Endodermal cell (in vitro differentiated cells): ENCODE results near the gene LRCH2. TPM values are rescaled to one million over a fixed set of nuclear protein-coding genes. Genes with fewer than 3 reads are reported as not detected.
A peak's percentile ranks its signal among the peaks of the same experiment; 100 is the strongest.

ENCODE experiments used
- DNase-seq: peaks from one replicate; pipeline ENCODE4 v3.0.0-alpha.2; 2017
- H3K27ac ChIP-seq: 2 replicates; pipeline ENCODE4 v1.5.1; 2013; ENCODE audit warnings: mild to moderate bottlenecking, low read depth, low read length, moderate library complexity
- H3K27me3 ChIP-seq: 2 replicates; pipeline ENCODE4 v1.6.1; 2013; ENCODE audit warnings: mild to moderate bottlenecking, low read length, moderate library complexity; ENCODE audit not compliant: insufficient read depth, control insufficient read depth, poor library complexity, severe bottlenecking
- H3K36me3 ChIP-seq: 2 replicates; pipeline ENCODE4 v1.7.0; 2013; ENCODE audit warnings: mild to moderate bottlenecking, low read length, moderate library complexity; ENCODE audit not compliant: control insufficient read depth, insufficient read depth
- H3K4me1 ChIP-seq: one replicate; pipeline ENCODE4 v1.7.0; 2013; ENCODE audit warnings: low read length; ENCODE audit not compliant: control insufficient read depth, insufficient read depth
- H3K4me3 ChIP-seq: 2 replicates; pipeline ENCODE4 v1.5.1; 2013; ENCODE audit warnings: mild to moderate bottlenecking, low read length, moderate library complexity
- H3K9ac ChIP-seq: 2 replicates; pipeline ENCODE4 v1.6.1; 2013; ENCODE audit warnings: mild to moderate bottlenecking, low read length, moderate library complexity; ENCODE audit not compliant: poor library complexity, severe bottlenecking; ENCODE audit errors: extremely low read depth
- H3K9me3 ChIP-seq: 2 replicates; pipeline ENCODE4 v1.6.1; 2013; ENCODE audit warnings: mild to moderate bottlenecking, low read length, moderate library complexity; ENCODE audit not compliant: control insufficient read depth
- H3K27ac Mint-ChIP-seq: 2 replicates; pipeline ENCODE4 v1.8.0; 2020; ENCODE audit warnings: mixed read lengths
- H3K27me3 Mint-ChIP-seq: 2 replicates; pipeline ENCODE4 v1.8.0; 2021; ENCODE audit warnings: mild to moderate bottlenecking, mixed read lengths; ENCODE audit not compliant: insufficient read depth
- H3K36me3 Mint-ChIP-seq: 2 replicates; pipeline ENCODE4 v1.8.0; 2020; ENCODE audit warnings: low read depth, mixed read lengths
- H3K4me1 Mint-ChIP-seq: 2 replicates; pipeline ENCODE4 v1.8.0; 2020; ENCODE audit warnings: mixed read lengths
- H3K4me3 Mint-ChIP-seq: 2 replicates; pipeline ENCODE4 v1.8.0; 2020; ENCODE audit warnings: mild to moderate bottlenecking, moderate library complexity, mixed read lengths
- H3K9me3 Mint-ChIP-seq: 2 replicates; pipeline ENCODE4 v1.8.0; 2020; ENCODE audit warnings: mild to moderate bottlenecking, mixed read lengths
- WGBS, 2 experiments: methylation state at CpG; one replicate each; pipeline versions ENCODE4 v1.1.5 to v1.1.7; 2013; ENCODE audit warnings: missing lambda C conversion rate in 2 of 2, mixed read lengths in 1 of 2; ENCODE audit not compliant: insufficient coverage in 1 of 2, insufficient read length in 1 of 2; 5-methylcytosine and 5-hydroxymethylcytosine counted together
- total RNA-seq, 2 donors: library from RNA; stranded (reverse); fragmentation: NEBNext Ultra II Directional in 1 of 2; extraction: Animal tissue kit (Norgen Biotek cat#: 25700) in 1 of 2; gene quantifications; 2 replicates in 1 of 2; 3 replicates in 1 of 2; pipeline ENCODE4 v1.2.1, GENCODE V29; 2021
- TF ChIP-seq, protein P1 (sequence below): fragments of 200-600 bp; sonication (generic); conservative IDR thresholded peaks from 2 replicates; pipeline ENCODE4 v1.5.0; 2021; ENCODE audit warnings: antibody characterized with exemption, mild to moderate bottlenecking

Gene LRCH2
- total RNA-seq, 2 donors from 2014 or later: 1.0 to 2.8 TPM

DNA sequence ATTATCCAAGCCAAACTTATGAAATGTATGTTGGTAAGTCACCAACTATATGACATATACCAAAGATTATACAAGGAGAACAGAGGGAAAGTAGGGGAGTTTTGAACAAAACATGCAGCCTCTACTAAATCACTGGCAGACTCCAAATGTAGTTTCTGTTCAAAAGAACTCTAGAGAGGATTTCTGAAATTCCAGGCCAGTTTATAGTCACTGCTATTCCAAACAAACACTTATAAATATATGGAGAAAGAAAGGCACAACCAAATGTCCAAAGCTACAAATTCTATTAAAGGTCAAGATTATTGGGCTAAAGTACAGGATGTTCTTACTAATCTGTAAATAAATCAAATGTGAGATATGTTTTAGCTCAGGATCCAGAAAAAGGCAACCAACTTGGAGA is 2.7 kb upstream of the LRCH2 start:
- no peak overlapping the region for H3K9ac ChIP-seq
- Mint-ChIP-seq H3K27ac (no peak overlapping the region), H3K4me1 (no peaks in the 10 kb centered on the region), H3K36me3 (no peaks in the 10 kb centered on the region), H3K4me3 (no peak overlapping the region), H3K9me3 (no peaks in the 10 kb centered on the region), H3K27me3 (peaks cover 49% of the 10 kb centered on the region)
- H3K27ac ChIP-seq: no peak overlapping the region
- TF ChIP-seq, protein P1, sequence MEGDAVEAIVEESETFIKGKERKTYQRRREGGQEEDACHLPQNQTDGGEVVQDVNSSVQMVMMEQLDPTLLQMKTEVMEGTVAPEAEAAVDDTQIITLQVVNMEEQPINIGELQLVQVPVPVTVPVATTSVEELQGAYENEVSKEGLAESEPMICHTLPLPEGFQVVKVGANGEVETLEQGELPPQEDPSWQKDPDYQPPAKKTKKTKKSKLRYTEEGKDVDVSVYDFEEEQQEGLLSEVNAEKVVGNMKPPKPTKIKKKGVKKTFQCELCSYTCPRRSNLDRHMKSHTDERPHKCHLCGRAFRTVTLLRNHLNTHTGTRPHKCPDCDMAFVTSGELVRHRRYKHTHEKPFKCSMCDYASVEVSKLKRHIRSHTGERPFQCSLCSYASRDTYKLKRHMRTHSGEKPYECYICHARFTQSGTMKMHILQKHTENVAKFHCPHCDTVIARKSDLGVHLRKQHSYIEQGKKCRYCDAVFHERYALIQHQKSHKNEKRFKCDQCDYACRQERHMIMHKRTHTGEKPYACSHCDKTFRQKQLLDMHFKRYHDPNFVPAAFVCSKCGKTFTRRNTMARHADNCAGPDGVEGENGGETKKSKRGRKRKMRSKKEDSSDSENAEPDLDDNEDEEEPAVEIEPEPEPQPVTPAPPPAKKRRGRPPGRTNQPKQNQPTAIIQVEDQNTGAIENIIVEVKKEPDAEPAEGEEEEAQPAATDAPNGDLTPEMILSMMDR: no peak
- no peaks in the 10 kb centered on the region for H3K9me3 ChIP-seq
- no peaks in the 10 kb centered on the region for H3K36me3 ChIP-seq
- peaks cover 11% of the 10 kb centered on the region for H3K27me3 ChIP-seq
- no peaks in the 10 kb centered on the region for H3K4me1 ChIP-seq
- no peak overlapping the region for H3K4me3 ChIP-seq
- DNase-seq: no peak

DNA sequence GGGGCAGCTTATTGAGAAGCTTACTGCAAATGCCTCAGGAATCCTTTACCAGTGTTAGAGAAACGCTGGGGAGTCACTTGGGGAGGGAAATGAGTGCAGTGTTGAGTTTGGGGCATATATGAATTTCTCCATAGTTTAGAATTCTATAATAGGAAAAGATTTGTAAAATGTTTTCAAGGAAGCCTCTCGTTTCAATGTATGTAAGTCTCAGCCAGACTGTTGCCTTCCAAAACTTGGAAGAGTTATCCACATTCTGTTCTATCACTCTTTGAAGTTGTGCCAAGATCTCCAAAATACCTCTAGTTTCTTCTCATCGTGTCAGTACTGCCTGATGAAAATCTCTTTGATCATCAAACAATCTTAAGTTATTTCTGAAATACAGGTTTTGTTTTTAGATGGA is 565 bp upstream of the LRCH2 start:
- peaks cover 11% of the 10 kb centered on the region for H3K27me3 ChIP-seq
- H3K9me3 ChIP-seq: no peaks in the 10 kb centered on the region
- no peak overlapping the region for H3K27ac ChIP-seq
- no peaks in the 10 kb centered on the region for H3K9me3 Mint-ChIP-seq
- H3K27me3 Mint-ChIP-seq: peaks cover 51% of the 10 kb centered on the region
- no peaks in the 10 kb centered on the region for H3K4me1 Mint-ChIP-seq
- TF ChIP-seq, protein P1: no peak
- no peaks in the 10 kb centered on the region for H3K36me3 Mint-ChIP-seq
- H3K4me3 Mint-ChIP-seq: peak overlapping the region; percentile 76
- no peaks in the 10 kb centered on the region for H3K4me1 ChIP-seq
- peak overlapping the region; percentile 76 for H3K4me3 ChIP-seq
- 0 to 26% methylated on average over 1 to 3 of the region's 3 CpGs for WGBS, 2 experiments
- H3K9ac ChIP-seq: no peak overlapping the region
- H3K27ac Mint-ChIP-seq: no peak overlapping the region
- no peaks in the 10 kb centered on the region for H3K36me3 ChIP-seq
- no peak for DNase-seq

DNA sequence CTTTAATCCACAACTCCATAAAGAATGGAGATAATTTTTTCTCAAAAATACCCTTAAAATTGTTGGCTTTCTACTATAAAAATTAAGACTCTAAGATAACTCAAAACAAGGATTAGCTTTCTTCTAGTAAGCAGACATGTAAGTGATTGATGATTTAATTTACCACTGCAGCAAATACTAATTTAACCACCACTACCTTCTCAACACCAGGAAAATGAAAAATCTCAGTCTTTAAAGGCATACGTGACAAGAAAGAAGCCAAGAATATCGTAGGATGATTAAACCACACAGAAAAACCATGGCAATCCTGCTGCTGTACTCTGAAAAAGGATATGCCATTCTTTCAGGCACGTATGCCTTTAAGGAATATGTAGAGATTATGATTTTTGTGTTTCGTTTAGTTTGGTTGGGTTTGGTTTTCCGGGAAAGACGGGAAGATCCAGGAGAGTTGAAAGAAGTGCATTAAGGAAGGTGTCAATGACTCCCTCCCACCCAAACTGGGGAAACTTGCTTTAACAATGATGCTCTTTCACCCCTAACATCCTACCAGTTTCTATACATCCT is 881 bp downstream of the LRCH2 start:
- H3K4me3 ChIP-seq: peak overlapping the region; percentile 76
- Mint-ChIP-seq H3K9me3 (no peaks in the 10 kb centered on the region), H3K4me1 (no peaks in the 10 kb centered on the region), H3K27ac (no peak overlapping the region), H3K4me3 (peak overlapping the region; percentile 76), H3K36me3 (no peaks in the 10 kb centered on the region), H3K27me3 (peaks cover 48% of the 10 kb centered on the region)
- H3K4me1 ChIP-seq: no peaks in the 10 kb centered on the region
- TF ChIP-seq, protein P1: no peak
- 39% methylated on average over 3 of the region's 6 CpGs; no CpG with 5 or more reads in 1 of the 2 experiments for WGBS, 2 experiments
- H3K9me3 ChIP-seq: no peaks in the 10 kb centered on the region
- H3K27me3 ChIP-seq: peaks cover 11% of the 10 kb centered on the region
- H3K36me3 ChIP-seq: no peaks in the 10 kb centered on the region
- no peak overlapping the region for H3K27ac ChIP-seq
- DNase-seq: no peak
- no peak overlapping the region for H3K9ac ChIP-seq
